ENCODE results near the gene ESYT2. TPM values are rescaled to one million over a fixed set of nuclear protein-coding genes. Genes with fewer than 3 reads are reported as not detected.
A peak's percentile ranks its signal among the peaks of the same experiment; 100 is the strongest.

The ESYT2 gene
- total RNA-seq, 1 experiment from 2014 or later = 39.0 TPM

- H2AK5ac ChIP-seq (ENCODE audit: insufficient read length, low read length) = no peak overlapping the region
- peaks cover 8% of the 10 kb centered on the region for H3K4me1 ChIP-seq (ENCODE audit: insufficient read depth, low read length)
- no CpG with 5 or more reads among the region's 3 CpGs for WGBS (ENCODE audit: extremely low coverage, insufficient read length, low lambda C conversion rate)
- TF ChIP-seq CTCF (conservative IDR thresholded peaks at IDR 0.05) = no peak
- H3K27me3 ChIP-seq (ENCODE audit: insufficient read depth, low read length) = no peaks in the 10 kb centered on the region
- H4K5ac ChIP-seq (ENCODE audit: insufficient read length, low read depth, low read length) = no peak overlapping the region
- H3K9ac ChIP-seq (ENCODE audit: extremely low read depth, insufficient read length, low read length) = no peak overlapping the region
- H3K36me3 Mint-ChIP-seq (ENCODE audit: insufficient read depth in 1 of 3, low read depth in 3 of 3) = peaks cover 0 to 6% (median 0%) of the 10 kb centered on the region in 3 experiments; a peak in 1 of 7 replicates
- no peak overlapping the region for H3K18ac ChIP-seq (ENCODE audit: insufficient read length, low read depth, low read length)
- H2BK5ac ChIP-seq (ENCODE audit: insufficient read length, low read length) = no peak overlapping the region
- H3K4me1 Mint-ChIP-seq = peaks cover 68% of the 10 kb centered on the region in 2 experiments
- no peak overlapping the region for H3K23ac ChIP-seq (ENCODE audit: insufficient read length, low read depth, low read length)
- no peak for DNase-seq
- no peak overlapping the region for H3K4me2 ChIP-seq (ENCODE audit: insufficient read depth, insufficient read length, low read length)
- no peak overlapping the region for H4K91ac ChIP-seq (ENCODE audit: insufficient read length, low read depth, low read length)
- no peak overlapping the region for H3K27ac ChIP-seq (ENCODE audit: insufficient read length, low read depth, low read length)
- no peak overlapping the region for H3T11ph ChIP-seq (ENCODE audit: low read length)
- no peak overlapping the region for H2BK12ac ChIP-seq (ENCODE audit: insufficient read length, low read depth, low read length)
- no peak overlapping the region for H2AFZ ChIP-seq (ENCODE audit: low read length)
- no peaks in the 10 kb centered on the region for H3K9me3 Mint-ChIP-seq
- peak overlapping the region; percentile 59 to 79 (median 76); a peak in 4 of 7 replicates for H3K27ac Mint-ChIP-seq
- H3K4me3 Mint-ChIP-seq = no peak overlapping the region
- peaks cover 20% of the 10 kb centered on the region; the same call in 1 of the 2 replicates for H3K79me2 ChIP-seq (ENCODE audit: insufficient read depth, low read length)
- no peak overlapping the region for H3K56ac ChIP-seq (ENCODE audit: insufficient read length, low read depth, low read length)
- no peak overlapping the region for H2BK20ac ChIP-seq (ENCODE audit: low read depth, low read length, poor library complexity, severe bottlenecking)
- peaks cover 4% of the 10 kb centered on the region for H3K79me1 ChIP-seq (ENCODE audit: insufficient read depth, low read depth, low read length, poor library complexity, severe bottlenecking)
- H2BK15ac ChIP-seq (ENCODE audit: low read depth, low read length) = no peak overlapping the region
- H3K14ac ChIP-seq (ENCODE audit: insufficient read depth, low read length) = no peak overlapping the region
- no peaks in the 10 kb centered on the region for H3K9me3 ChIP-seq (ENCODE audit: control insufficient read depth, low read depth, low read length)
- H3K4ac ChIP-seq (ENCODE audit: low read depth, low read length) = no peak overlapping the region
- H4K20me1 ChIP-seq (ENCODE audit: control insufficient read depth, insufficient read depth, insufficient read length) = no peaks in the 10 kb centered on the region
- no peak overlapping the region for H2BK120ac ChIP-seq (ENCODE audit: low read depth, low read length, poor library complexity, severe bottlenecking)
- H3K23me2 ChIP-seq (ENCODE audit: insufficient read length, low read depth, low read length, poor library complexity, severe bottlenecking) = no peaks in the 10 kb centered on the region
- no peaks in the 10 kb centered on the region for H3K27me3 Mint-ChIP-seq (ENCODE audit: low read depth)
- no peak overlapping the region for H4K8ac ChIP-seq (replicated peaks; ENCODE audit: insufficient read length, low read depth, low read length)
These were observed 13.0 kb downstream of the ESYT2 start for GRCh38 chr7:158816271-158816670.
